Lung (tissue), 12 donors: Measurements from ENCODE around the gene MSI1. TPM values are rescaled to one million over a fixed set of nuclear protein-coding genes. Genes with fewer than 3 reads are reported as not detected.

Experiments used
- ATAC-seq: fragments of 200-7000 bp; cut with Tn5 transposase; one replicate; pipeline ENCODE4 v1.9.1; 2020; ENCODE audit warnings: moderate number of reproducible peaks; ENCODE audit not compliant: insufficient read depth, low FRiP score
- DNase-seq, 3 donors: peaks; one replicate each; pipeline ENCODE4 v3.0.0-alpha.2; 2013 to 2017
- H3K27ac ChIP-seq, 2 donors: one replicate each; pipeline ENCODE4 v1.5.1; 2013; ENCODE audit warnings: mild to moderate bottlenecking in 2 of 2, moderate library complexity in 2 of 2, control low read depth in 1 of 2, inconsistent platforms in 1 of 2, low read depth in 1 of 2, low read length in 1 of 2
- H3K27me3 ChIP-seq, 3 donors: one replicate each; pipeline ENCODE4 v1.5.1; 2013; ENCODE audit warnings: low read length in 2 of 3; ENCODE audit not compliant: control insufficient read depth in 3 of 3, insufficient read depth in 3 of 3
- H3K36me3 ChIP-seq, 4 donors: one replicate each; pipeline ENCODE4 v1.5.1; 2013; ENCODE audit warnings: low read length in 4 of 4, mild to moderate bottlenecking in 1 of 4, moderate library complexity in 1 of 4; ENCODE audit not compliant: control insufficient read depth in 4 of 4, insufficient read depth in 4 of 4
- H3K4me1 ChIP-seq, 5 donors: one replicate each; pipeline ENCODE4 v1.5.1; 2013; ENCODE audit warnings: low read length in 5 of 5, mild to moderate bottlenecking in 2 of 5, moderate library complexity in 1 of 5; ENCODE audit not compliant: control insufficient read depth in 5 of 5, insufficient read depth in 5 of 5
- H3K4me3 ChIP-seq: one replicate; pipeline ENCODE4 v1.5.1; 2013; ENCODE audit warnings: mild to moderate bottlenecking, control low read depth, moderate library complexity
- H3K9ac ChIP-seq, 2 donors: one replicate each; pipeline ENCODE4 v1.5.1; 2013; ENCODE audit warnings: low read length in 2 of 2, control low read depth in 1 of 2; ENCODE audit not compliant: insufficient read depth in 1 of 2
- H3K9me3 ChIP-seq, 4 donors: one replicate each; pipeline ENCODE4 v1.5.1; 2013; ENCODE audit warnings: low read length in 3 of 4, mild to moderate bottlenecking in 1 of 4, moderate library complexity in 1 of 4; ENCODE audit not compliant: control insufficient read depth in 4 of 4, insufficient read depth in 3 of 4
- WGBS, 2 donors: extraction: QIAGEN DNeasy Blood & Tissue Kit; methylation state at CpG; one replicate each; pipeline ENCODE4 v1.1.7; 2013; 5-methylcytosine and 5-hydroxymethylcytosine counted together
- polyA plus RNA-seq, 2 donors: library from polyadenylated mRNA; stranded (reverse); fragments of 200-250 nt; gene quantifications; one replicate each; pipeline ENCODE4 v1.2.1, GENCODE V29; 2013
- total RNA-seq, 2 donors: library from RNA; depleted of rRNA in 1 of 2; stranded (reverse); fragments of >200 nt in 1 of 2; gene quantifications; one replicate each; pipeline ENCODE4 v1.2.1, GENCODE V29; 2014 to 2021
- TF ChIP-seq, protein P1 (sequence below): IDR thresholded peaks from 2 replicates; pipeline ENCODE4 v1.5.1; 2012; ENCODE audit warnings: mild to moderate bottlenecking; ENCODE audit errors: control extremely low read depth, extremely low read depth
- donor health status: control.
- donor health status: control.
- donor health status: Bipolar disorder and iron deficiency.
- donor health status: healthy.
- donor health status: DM: yes; HTN: yes; CAD: no.

The MSI1 gene
- total and polyA plus RNA-seq, 4 donors = 0.18 to 3.5 (median 0.58) TPM

DNA sequence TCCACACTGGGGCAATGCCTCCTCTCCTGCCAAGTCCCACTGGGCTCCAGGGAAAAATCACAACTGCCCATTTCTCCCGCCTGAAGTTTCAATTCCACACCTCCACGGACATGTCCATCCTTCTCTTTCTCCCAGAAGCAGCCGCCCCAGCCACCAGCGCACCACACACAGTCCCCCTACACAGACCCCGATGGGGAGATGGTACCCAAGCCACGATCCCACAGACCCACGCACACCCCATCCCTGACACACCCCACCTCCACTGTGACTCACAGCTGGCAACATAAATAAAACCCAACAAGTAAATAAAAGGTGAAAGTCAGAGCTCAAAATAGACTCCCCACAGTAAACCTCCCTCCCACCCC is 2.6 kb downstream of the MSI1 start:
- Histone ChIP-seq H3K36me3 (peaks cover 0 to 7% (median 2%) of the 10 kb centered on the region in 4 donors), H3K4me1 (peaks cover 3 to 31% (median 9%) of the 10 kb centered on the region in 5 donors), H3K9me3 (no peaks in the 10 kb centered on the region), H3K27me3 (peaks cover 0 to 17% (median 13%) of the 10 kb centered on the region in 3 donors), H3K9ac (no peak overlapping the region), H3K27ac (no peak overlapping the region), H3K4me3 (no peak overlapping the region)
- 89 to 90% methylated on average over 7 of the region's 7 CpGs for WGBS, 2 donors
- ATAC-seq = no peak
- TF ChIP-seq, protein P1, sequence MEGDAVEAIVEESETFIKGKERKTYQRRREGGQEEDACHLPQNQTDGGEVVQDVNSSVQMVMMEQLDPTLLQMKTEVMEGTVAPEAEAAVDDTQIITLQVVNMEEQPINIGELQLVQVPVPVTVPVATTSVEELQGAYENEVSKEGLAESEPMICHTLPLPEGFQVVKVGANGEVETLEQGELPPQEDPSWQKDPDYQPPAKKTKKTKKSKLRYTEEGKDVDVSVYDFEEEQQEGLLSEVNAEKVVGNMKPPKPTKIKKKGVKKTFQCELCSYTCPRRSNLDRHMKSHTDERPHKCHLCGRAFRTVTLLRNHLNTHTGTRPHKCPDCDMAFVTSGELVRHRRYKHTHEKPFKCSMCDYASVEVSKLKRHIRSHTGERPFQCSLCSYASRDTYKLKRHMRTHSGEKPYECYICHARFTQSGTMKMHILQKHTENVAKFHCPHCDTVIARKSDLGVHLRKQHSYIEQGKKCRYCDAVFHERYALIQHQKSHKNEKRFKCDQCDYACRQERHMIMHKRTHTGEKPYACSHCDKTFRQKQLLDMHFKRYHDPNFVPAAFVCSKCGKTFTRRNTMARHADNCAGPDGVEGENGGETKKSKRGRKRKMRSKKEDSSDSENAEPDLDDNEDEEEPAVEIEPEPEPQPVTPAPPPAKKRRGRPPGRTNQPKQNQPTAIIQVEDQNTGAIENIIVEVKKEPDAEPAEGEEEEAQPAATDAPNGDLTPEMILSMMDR = no peak
- DNase-seq = no peak

DNA sequence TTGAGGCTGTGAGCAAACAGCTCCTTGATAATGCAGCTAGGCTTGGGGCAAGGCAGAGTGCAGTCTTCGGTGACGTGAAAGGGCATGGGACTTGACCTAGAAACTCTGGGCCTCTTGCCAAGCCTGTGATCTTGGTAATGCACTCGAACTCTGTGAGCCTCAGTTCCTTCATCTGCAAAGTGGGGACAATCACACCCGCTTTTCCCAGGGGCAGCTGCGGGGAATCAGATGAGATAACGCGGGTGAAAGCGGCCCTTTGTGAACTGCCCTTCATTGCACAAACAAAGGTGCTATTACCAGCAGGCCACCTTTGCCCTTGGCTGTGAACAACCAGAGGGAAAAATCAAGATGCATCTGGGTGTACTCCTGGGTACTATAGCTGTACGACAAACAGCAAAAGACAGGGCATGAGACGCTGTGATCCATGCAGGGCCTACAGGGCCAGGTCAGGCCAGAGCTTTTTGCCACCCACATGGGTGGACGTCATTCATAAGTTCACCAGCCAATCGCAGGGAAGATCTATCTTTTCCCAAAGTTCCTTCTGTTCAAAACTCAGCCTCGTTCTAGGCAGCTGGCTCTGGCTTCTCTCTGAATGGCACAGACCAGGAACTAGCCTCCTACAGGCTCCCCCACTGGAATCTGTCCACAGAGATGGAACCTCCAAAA is 3.2 kb downstream of the MSI1 start:
- H3K36me3 ChIP-seq = peaks cover 0 to 7% (median 2%) of the 10 kb centered on the region in 4 donors
- DNase-seq (peak in 1 of 3 donors; percentile 49), ATAC-seq (no peak)
- no peak overlapping the region for H3K4me3 ChIP-seq
- no peak overlapping the region for H3K27ac ChIP-seq
- H3K27me3 ChIP-seq = peaks cover 0 to 12% (median 8%) of the 10 kb centered on the region in 3 donors
- H3K4me1 ChIP-seq = peaks cover 3 to 35% (median 9%) of the 10 kb centered on the region in 5 donors
- 64 to 71% methylated on average over 13 of the region's 13 CpGs for WGBS, 2 donors
- H3K9me3 ChIP-seq = no peaks in the 10 kb centered on the region
- TF ChIP-seq, protein P1 = no peak
- H3K9ac ChIP-seq = no peak overlapping the region

DNA sequence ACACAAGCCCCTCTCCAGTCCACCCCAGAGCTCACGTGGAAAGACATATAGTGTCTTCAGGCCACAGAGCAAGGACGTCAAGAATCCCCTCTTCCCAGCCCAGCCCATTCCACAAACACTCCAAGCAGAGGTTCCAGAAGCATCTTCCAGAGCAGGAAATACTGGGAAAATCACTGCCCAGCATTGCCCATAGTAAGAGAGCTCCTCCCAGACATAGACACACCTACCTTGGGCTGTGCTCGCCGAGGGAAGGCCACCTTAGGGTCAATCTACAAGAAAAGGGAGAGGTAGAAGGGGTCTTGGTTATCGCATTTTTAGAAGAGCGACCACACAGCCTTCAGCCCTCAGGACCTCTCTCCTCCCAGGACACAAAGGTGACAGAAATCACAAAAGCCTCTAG is 4.5 kb downstream of the MSI1 start:
- DNase-seq = no peak

More for the DNA sequence above, 4.5 kb downstream of the MSI1 start:
- ATAC-seq = no peak
- TF ChIP-seq, protein P1 = no peak
- 76 to 89% methylated on average over 6 of the region's 6 CpGs for WGBS, 2 donors
- no peaks in the 10 kb centered on the region for H3K9me3 ChIP-seq
- H3K9ac ChIP-seq = no peak overlapping the region
- no peaks in the 10 kb centered on the region for H3K27me3 ChIP-seq
- H3K36me3 ChIP-seq = peaks cover 0 to 7% (median 2%) of the 10 kb centered on the region in 4 donors
- H3K4me3 ChIP-seq = no peak overlapping the region
- H3K27ac ChIP-seq = no peak overlapping the region
- H3K4me1 ChIP-seq = peaks cover 3 to 26% (median 4%) of the 10 kb centered on the region in 5 donors
